GM12875 (cell line): ENCODE data around the gene GSKIP.

Experiments
- H3K4me3 ChIP-seq: one replicate; pipeline ENCODE4 v1.5.1; 2011; ENCODE audit warnings: low read depth, low read length, control low read depth
- CTCF ChIP-seq: IDR thresholded peaks from 2 replicates; pipeline ENCODE4 v1.5.1; 2011; ENCODE audit warnings: low read depth, mild to moderate bottlenecking, control low read depth, inconsistent platforms, low read length, moderate library complexity, borderline replicate concordance; ENCODE audit not compliant: insufficient read depth

The GSKIP gene

GRCh38 chr14:96362965-96363750, at the start of gene GSKIP, which contains the start of gene ATG2B:
TSS of gene GSKIP (plus strand) at chr14:96363526. CDS start at chr14:96382248, 18,722 bp downstream.
TSS of gene ATG2B (minus strand) at chr14:96363341. CDS start at chr14:96362976, 365 bp downstream.
- no peak for TF ChIP-seq CTCF
- H3K4me3 ChIP-seq, result peak within 1 kb of the TSS; percentile 93

- H3K4me3 ChIP-seq, result no peak overlapping the region
- no peak for TF ChIP-seq CTCF
Observed at GRCh38 chr14:96316087-96316486, 47.2 kb upstream of the GSKIP start.

- H3K4me3 ChIP-seq, result no peak overlapping the region
Observed at GRCh38 chr14:96318836-96319235, 44.5 kb upstream of the GSKIP start.

GRCh38 chr14:96320605-96321004, 42.7 kb upstream of the GSKIP start:
- no peak for TF ChIP-seq CTCF
- no peak overlapping the region for H3K4me3 ChIP-seq

More at GRCh38 chr14:96318836-96319235, 44.5 kb upstream of the GSKIP start:
- no peak for TF ChIP-seq CTCF

GRCh38 chr14:96324219-96324618, 39.1 kb upstream of the GSKIP start:
- TF ChIP-seq CTCF, result no peak
- no peak overlapping the region for H3K4me3 ChIP-seq

GRCh38 chr14:96338551-96338950, 24.8 kb upstream of the GSKIP start:
- no peak overlapping the region for H3K4me3 ChIP-seq
- no peak for TF ChIP-seq CTCF

GRCh38 chr14:96341323-96341722, 22.0 kb upstream of the GSKIP start:
- TF ChIP-seq CTCF, result no peak
- H3K4me3 ChIP-seq, result no peak overlapping the region
